Pancreas (tissue), 10 donors: ENCODE data around the gene BUD23. TPM values are rescaled to one million over a fixed set of nuclear protein-coding genes. Genes with fewer than 3 reads are reported as not detected.
A peak's percentile ranks its signal among the peaks of the same experiment; 100 is the strongest.

Experiments
- ATAC-seq, 4 donors: fragments of 200-7000 bp; cut with Tn5 transposase; one replicate each; pipeline versions ENCODE4 v1.8.0 to v1.9.1; 2020; ENCODE audit warnings: mild to moderate bottlenecking in 4 of 4, moderate library complexity in 4 of 4
- DNase-seq, 6 donors: peaks; one replicate each; pipeline ENCODE4 v3.0.0-alpha.2; 2020
- FAIRE-seq: peaks from 2 replicates; lab custom pipeline; 2012; peaks lifted over from hg19 to GRCh38; lab: Jason Lieb, UNC
- H3K27ac ChIP-seq, 4 donors: fragments of 200-600 bp; sonication (generic); 1 replicate in 3 of 4; 2 replicates in 1 of 4; pipeline versions ENCODE4 v1.5.0 to v1.8.0; 2020
- H3K27me3 ChIP-seq, 4 donors: fragments of 200-600 bp; one replicate each; pipeline ENCODE4 v1.8.0; 2021
- H3K36me3 ChIP-seq, 3 donors: fragments of 200-600 bp; sonication (generic) in 1 of 3; one replicate each; pipeline versions ENCODE4 v1.5.0 to v1.8.0; 2020 to 2021
- H3K4me1 ChIP-seq, 3 donors: fragments of 200-600 bp; one replicate each; pipeline ENCODE4 v1.8.0; 2021
- H3K4me3 ChIP-seq, 4 donors: fragments of 200-600 bp; sonication (generic) in 2 of 4; one replicate each; pipeline versions ENCODE4 v1.5.0 to v1.8.0; 2020 to 2021
- H3K9me3 ChIP-seq, 4 donors: fragments of 200-600 bp; one replicate each; pipeline ENCODE4 v1.8.0; 2021
- WGBS, 2 donors: extraction: QIAGEN DNeasy Blood & Tissue Kit; methylation state at CpG; one replicate each; pipeline ENCODE4 v1.1.7; 2013; 5-methylcytosine and 5-hydroxymethylcytosine counted together
- intact Hi-C, 3 donors: fragments of 100-400 bp; cut with DNase I; formaldehyde crosslinking; loops; one replicate each; pipeline versions ENCODE4 v1.11.1 to v1.14.2; 2022
- polyA plus RNA-seq, 2 donors: library from polyadenylated mRNA; stranded (reverse); fragments of 200-250 nt; gene quantifications; one replicate each; pipeline ENCODE4 v1.2.3, GENCODE V29; 2013
- total RNA-seq, 6 donors: library from RNA; stranded (reverse); fragmentation: NEBNext Ultra II Directional in 4 of 6; extraction: Animal tissue kit (Norgen Biotek cat#: 25700) in 4 of 6; gene quantifications; one replicate each; pipeline versions ENCODE4 v1.2.1 to v1.2.4, GENCODE V29; 2021 to 2023
- TF ChIP-seq, protein P1 (sequence below), 4 donors: fragments of 200-600 bp; sonication (generic) in 3 of 4; IDR thresholded peaks; one replicate each; pipeline versions ENCODE4 v1.5.0 to v1.8.0; 2021; ENCODE audit warnings: antibody characterized with exemption in 4 of 4
- donor health status: healthy with polysubstance abuse.
- donor health status: DM: no; HTN: no; CAD: no; lungs with moderate emphysema.
- donor health status: DM: no; HTN: no; CAD: no.
- donor health status: control.
- donor health status: control.
- donor health status: Bipolar disorder and iron deficiency.
- donor health status: DM: yes; HTN: yes; CAD: no.
- donor health status: DM: no; HTN: no; CAD: no.
- donor health status: DM: no; HTN: no; CAD: no.
- donor health status: DM: yes; HTN: yes; CAD: no.

The BUD23 gene
- total and polyA plus RNA-seq, 8 donors, result 26.9 to 62.9 (median 35.7) TPM

GRCh38 chr7:73722785-73723184 is 39.4 kb downstream of the BUD23 start:
- H3K9me3 ChIP-seq, result no peaks in the 10 kb centered on the region
- H3K27ac ChIP-seq, result no peak overlapping the region
- DNase-seq, result no peak
- 42 to 51% methylated on average over 6 of the region's 6 CpGs for WGBS, 2 donors
- FAIRE-seq, result no peak
- H3K4me1 ChIP-seq, result peaks cover 0 to 11% (median 4%) of the 10 kb centered on the region in 3 donors
- intact Hi-C loops, result loop anchor here in 2 of 3 donors (5.0 to 10.0 kb wide), 2 partner anchors 118 to 120 kb away; no protein-coding TSS in a partner anchor
- TF ChIP-seq, protein P1, sequence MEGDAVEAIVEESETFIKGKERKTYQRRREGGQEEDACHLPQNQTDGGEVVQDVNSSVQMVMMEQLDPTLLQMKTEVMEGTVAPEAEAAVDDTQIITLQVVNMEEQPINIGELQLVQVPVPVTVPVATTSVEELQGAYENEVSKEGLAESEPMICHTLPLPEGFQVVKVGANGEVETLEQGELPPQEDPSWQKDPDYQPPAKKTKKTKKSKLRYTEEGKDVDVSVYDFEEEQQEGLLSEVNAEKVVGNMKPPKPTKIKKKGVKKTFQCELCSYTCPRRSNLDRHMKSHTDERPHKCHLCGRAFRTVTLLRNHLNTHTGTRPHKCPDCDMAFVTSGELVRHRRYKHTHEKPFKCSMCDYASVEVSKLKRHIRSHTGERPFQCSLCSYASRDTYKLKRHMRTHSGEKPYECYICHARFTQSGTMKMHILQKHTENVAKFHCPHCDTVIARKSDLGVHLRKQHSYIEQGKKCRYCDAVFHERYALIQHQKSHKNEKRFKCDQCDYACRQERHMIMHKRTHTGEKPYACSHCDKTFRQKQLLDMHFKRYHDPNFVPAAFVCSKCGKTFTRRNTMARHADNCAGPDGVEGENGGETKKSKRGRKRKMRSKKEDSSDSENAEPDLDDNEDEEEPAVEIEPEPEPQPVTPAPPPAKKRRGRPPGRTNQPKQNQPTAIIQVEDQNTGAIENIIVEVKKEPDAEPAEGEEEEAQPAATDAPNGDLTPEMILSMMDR (IDR thresholded peaks at IDR 0.05), result no peak
- H3K4me3 ChIP-seq, result no peak overlapping the region
- ATAC-seq, result no peak
- no peaks in the 10 kb centered on the region for H3K36me3 ChIP-seq
- H3K27me3 ChIP-seq, result no peaks in the 10 kb centered on the region

GRCh38 chr7:73723813-73724212 is 40.4 kb downstream of the BUD23 start:
- ATAC-seq (no peak), DNase-seq (no peak), FAIRE-seq (no peak)
- Histone ChIP-seq H3K4me1 (peaks cover 0 to 11% (median 4%) of the 10 kb centered on the region in 3 donors), H3K9me3 (no peaks in the 10 kb centered on the region), H3K27me3 (no peaks in the 10 kb centered on the region), H3K36me3 (no peaks in the 10 kb centered on the region), H3K27ac (no peak overlapping the region), H3K4me3 (no peak overlapping the region)
- intact Hi-C loops, result loop anchor here in 2 of 3 donors (5.0 to 10.0 kb wide), 2 partner anchors 119 to 122 kb away; no protein-coding TSS in a partner anchor
- 82 to 92% methylated on average over 3 of the region's 3 CpGs for WGBS, 2 donors
- TF ChIP-seq, protein P1 (IDR thresholded peaks at IDR 0.05), result no peak

DNA sequence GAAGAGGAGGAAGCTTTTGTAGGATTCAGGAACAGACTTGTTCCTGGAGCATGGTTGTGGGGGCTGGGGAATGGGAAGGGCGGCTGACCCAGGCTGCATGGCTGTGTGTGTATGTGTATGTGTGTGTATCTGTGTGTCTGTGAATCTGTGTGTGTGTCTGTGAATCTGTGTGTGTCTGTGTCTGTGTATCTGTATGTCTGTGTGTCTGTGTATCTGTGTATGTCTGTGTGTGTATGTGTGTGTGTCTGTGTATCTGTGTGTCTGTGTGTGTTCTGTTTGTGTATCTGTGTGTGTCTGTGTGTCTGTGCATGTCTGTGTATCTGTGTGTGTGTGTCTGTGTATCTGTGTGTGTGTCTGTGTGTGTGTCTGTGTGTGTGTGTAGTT is 42.7 kb downstream of the BUD23 start:
- DNase-seq, result no peak
- Histone ChIP-seq H3K4me3 (no peak overlapping the region), H3K4me1 (peaks cover 0 to 10% (median 4%) of the 10 kb centered on the region in 3 donors), H3K27ac (no peak overlapping the region), H3K9me3 (no peaks in the 10 kb centered on the region), H3K36me3 (no peaks in the 10 kb centered on the region), H3K27me3 (no peaks in the 10 kb centered on the region)
- intact Hi-C loops, result loop anchor here in 2 of 3 donors (5.0 to 10.0 kb wide), 2 partner anchors 119 to 121 kb away; no protein-coding TSS in a partner anchor
- WGBS, 2 donors, result 73 to 89% methylated on average over 1 of the region's 1 CpG
- FAIRE-seq, result no peak
- peak in 2 of 4 donors; percentile 2 to 4 for ATAC-seq
- TF ChIP-seq, protein P1 (IDR thresholded peaks at IDR 0.05), result no peak

GRCh38 chr7:73727952-73728351 is 44.6 kb downstream of the BUD23 start:
- FAIRE-seq, result no peak
- whole genome bisulfite sequencing, 2 donors, result 80 to 82% methylated on average over 3 of the region's 3 CpGs
- TF ChIP-seq, protein P1 (IDR thresholded peaks at IDR 0.05), result no peak
- no peaks in the 10 kb centered on the region for H3K4me1 ChIP-seq
- H3K4me3 ChIP-seq, result no peak overlapping the region
- no peaks in the 10 kb centered on the region for H3K36me3 ChIP-seq
- ATAC-seq, result no peak
- H3K27me3 ChIP-seq, result no peaks in the 10 kb centered on the region
- H3K9me3 ChIP-seq, result no peaks in the 10 kb centered on the region
- intact Hi-C loops, result loop anchor here in 2 of 3 donors (5.0 to 10.0 kb wide), 2 partner anchors 121 to 123 kb away; no protein-coding TSS in a partner anchor
- no peak for DNase-seq
- H3K27ac ChIP-seq, result no peak overlapping the region

GRCh38 chr7:73728551-73728950 is 45.2 kb downstream of the BUD23 start:
- Histone ChIP-seq H3K27ac (no peak overlapping the region), H3K4me3 (no peak overlapping the region), H3K9me3 (no peaks in the 10 kb centered on the region), H3K4me1 (no peaks in the 10 kb centered on the region), H3K36me3 (no peaks in the 10 kb centered on the region), H3K27me3 (no peaks in the 10 kb centered on the region)
- intact Hi-C loops, result loop anchor here in 2 of 3 donors (5.0 to 10.0 kb wide), 2 partner anchors 121 to 124 kb away; no protein-coding TSS in a partner anchor
- 53 to 71% methylated on average over 5 of the region's 5 CpGs for WGBS, 2 donors
- TF ChIP-seq, protein P1 (IDR thresholded peaks at IDR 0.05), result no peak
- DNase-seq (no peak), FAIRE-seq (no peak), ATAC-seq (no peak)
